Measurements from ENCODE around the gene AHR.
"Not testable (repeated sequence)": the region's sequence is repeated elsewhere in the genome, so short reads cannot be mapped to it uniquely, and the experiment has no call there.

AHR gene

GRCh38 chr7:17342756-17343155, 44.3 kb downstream of the AHR start:
- DNase-seq: no peak

DNA sequence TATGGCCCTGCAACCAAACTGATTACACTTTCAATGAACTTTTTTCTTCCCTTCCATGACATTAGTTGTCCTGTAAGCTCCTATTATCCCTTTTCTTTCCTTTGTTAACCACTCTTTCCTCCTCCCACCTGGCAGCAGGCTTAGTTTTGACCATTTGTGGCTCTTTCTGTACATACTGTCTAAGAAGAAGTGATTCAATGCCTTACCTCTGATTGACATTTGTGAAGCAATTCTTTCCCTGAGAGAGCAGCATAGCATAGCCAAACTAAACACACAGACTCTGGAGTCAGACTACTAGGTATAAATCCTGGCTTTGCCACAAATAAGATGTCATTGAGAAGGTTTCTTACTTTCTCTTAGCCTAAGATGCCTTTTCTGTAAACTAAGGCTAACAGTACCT, 48.9 kb downstream of the AHR start:
- DNase-seq: no peak

GRCh38 chr7:17348932-17349331, 50.5 kb downstream of the AHR start:
- not testable (repeated sequence) for DNase-seq

DNA sequence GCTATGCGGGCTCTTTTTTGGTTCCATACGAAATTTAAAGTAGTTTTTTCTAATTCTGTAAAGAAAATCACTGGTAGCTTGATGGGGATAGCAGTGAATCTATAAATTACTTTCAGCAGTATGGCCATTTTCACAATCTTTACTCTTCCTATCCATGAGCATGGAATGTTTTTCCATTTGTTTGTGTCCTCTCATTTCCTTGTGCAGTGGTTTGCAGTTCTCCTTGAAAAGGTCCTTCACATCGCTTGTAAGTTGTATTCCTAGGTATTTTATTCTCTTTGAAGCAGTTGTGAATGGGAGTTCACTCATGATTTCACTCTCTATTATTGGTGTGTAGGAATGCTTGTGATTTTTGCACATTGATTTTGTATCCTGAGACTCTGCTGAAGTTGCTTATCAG, 51.9 kb downstream of the AHR start:
- not testable (repeated sequence) for DNase-seq

GRCh38 chr7:17353650-17354419, 55.4 kb downstream of the AHR start:
- not testable (repeated sequence) for DNase-seq

- DNase-seq: no peak
Observed at GRCh38 chr7:17354473-17354872, 56.0 kb downstream of the AHR start.

- DNase-seq: no peak
Observed at GRCh38 chr7:17355050-17355449, 56.6 kb downstream of the AHR start.

DNA sequence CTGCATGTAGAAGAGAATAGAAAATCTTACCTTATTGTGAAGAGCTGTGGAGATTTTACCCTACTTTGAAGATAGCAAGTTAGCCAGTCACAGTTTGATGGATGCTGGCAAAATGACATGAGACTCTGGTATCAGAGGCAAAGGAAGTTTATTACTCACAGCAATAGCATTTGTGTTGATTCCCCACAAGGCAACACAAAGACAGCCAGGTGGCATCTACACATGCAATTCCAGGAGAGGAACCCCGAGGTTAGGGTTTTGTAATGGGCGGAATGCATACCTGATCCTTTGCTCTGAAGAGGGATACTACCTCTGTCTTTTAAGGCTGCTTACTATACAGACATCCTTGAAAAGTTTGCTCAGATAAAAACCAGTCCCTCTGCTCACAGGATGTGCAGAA, 59.5 kb downstream of the AHR start:
- no peak for DNase-seq

GRCh38 chr7:17359610-17360009, 61.2 kb downstream of the AHR start:
- DNase-seq: no peak

DNA sequence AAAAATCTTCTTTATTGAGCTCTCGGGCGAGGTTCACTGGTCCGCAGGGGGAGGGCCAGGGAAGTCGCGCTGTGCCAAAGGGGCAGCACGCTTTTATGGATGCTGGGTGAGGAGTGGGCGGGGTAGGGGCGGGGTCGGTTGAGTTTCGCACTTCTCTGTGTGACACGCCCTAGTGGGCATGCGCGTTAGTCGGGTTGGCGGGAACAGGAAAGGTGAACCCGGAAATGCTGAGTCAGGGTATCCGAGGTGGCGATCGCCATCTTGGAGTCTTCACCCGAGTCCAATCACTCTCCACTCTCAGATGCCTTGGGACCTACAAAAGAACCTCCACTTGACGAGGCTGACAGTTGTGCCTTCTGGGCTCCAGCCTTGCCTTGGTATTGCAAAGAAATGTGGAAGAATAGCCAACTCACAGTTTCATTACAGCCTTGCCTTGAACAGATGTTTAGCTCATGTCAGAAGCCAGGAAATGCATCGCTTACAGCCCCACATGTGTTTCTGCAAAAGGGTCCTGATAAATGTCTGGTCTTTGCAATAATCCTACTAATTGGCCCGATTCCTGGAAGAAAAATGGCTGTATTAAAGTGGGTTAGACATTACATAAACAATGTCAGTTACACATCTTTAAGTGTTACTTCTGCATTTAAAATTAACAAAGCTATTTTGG, 64.1 kb downstream of the AHR start:
- DNase-seq: no peak

- no peak for DNase-seq
Observed at GRCh38 chr7:17364671-17365070, 66.2 kb downstream of the AHR start.

GRCh38 chr7:17365775-17366174, 67.3 kb downstream of the AHR start:
- DNase-seq: no peak

DNA sequence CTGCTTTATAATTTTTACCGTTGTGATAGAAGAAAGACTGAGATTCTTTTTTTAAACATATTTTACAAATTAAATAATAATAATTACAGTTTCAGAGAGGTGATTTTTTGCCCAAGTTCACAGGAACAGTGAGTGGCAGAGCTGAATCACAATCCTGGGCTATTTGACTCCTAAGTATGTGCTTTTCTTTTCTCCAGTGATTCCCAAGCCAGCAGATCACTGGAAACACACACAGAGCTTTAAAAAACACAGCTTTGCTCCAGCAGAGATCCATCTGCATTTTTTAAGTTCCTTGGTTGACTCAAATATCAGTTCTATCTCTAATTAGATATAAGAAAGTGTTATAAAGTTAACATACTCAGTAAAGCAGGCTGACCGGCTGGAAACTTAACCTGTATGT, 69.0 kb downstream of the AHR start:
- DNase-seq: no peak

DNA sequence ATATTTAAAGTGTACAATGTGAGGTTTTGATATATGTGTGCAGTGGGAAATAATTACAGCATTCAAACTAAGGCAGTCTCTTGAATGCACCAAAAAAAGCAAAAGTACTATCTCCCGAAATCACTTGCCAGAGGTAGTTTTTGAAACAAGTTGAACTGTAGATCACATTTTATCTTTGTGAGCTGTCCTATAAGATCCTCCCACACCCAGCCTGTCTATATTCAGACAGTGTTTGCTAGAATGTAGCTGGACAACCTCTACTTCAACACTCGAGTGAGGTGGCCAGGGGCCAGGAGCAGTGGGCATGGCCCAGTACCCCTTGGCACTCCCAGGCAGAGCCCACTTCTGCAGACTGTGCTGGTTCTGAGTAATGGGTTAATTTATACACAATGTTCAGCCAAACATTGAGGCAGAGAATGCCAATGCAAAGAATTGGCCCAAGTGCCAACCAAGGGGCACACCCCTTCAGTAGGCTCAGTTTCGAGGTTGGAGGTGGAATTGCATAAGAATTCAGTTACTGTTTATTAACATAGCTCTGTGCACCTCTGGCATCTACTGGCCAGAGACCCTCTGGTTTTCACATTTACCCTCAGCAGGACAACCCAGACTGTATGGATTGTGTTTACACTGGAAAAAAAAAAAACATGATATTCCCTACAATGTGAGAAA, 70.5 kb downstream of the AHR start:
- DNase-seq: no peak

DNA sequence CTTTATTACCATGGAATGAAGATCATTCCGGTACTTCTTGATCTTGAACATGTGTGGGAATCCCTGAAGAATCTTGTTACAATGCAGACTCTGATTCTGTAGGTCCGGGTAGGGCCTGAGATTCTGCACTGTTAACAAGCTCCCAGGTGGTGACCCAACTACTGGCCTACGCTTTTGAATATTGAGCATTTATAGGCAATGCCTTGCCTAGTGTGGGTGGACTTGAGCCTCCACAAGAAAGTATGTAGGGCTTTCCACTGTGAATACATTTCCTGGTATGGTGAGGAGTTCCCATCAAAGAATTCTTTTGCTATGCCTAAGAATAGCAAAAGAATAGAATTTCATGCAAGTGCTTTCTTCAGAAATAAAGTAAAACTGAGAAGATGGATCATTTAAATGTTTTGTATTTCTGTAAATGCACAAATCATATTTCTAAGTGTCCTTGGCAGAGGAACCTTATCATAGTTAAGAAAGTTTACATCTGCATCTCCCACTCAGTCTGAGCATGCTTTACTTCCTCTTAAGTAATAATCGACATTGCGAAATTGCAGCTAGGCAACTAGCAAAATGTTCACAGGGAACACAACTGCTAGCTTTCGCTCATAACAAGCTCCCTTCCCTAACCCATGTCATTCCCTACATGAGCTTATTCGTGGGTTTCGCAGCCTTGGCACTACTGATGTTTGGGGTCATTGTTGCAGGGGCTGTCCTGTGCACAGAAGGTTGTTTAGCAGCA, 71.4 kb downstream of the AHR start:
- peak in 1 of 2 donors; percentile 31 for DNase-seq

- DNase-seq: no peak
Observed at GRCh38 chr7:17370901-17371585, 72.6 kb downstream of the AHR start.

DNA sequence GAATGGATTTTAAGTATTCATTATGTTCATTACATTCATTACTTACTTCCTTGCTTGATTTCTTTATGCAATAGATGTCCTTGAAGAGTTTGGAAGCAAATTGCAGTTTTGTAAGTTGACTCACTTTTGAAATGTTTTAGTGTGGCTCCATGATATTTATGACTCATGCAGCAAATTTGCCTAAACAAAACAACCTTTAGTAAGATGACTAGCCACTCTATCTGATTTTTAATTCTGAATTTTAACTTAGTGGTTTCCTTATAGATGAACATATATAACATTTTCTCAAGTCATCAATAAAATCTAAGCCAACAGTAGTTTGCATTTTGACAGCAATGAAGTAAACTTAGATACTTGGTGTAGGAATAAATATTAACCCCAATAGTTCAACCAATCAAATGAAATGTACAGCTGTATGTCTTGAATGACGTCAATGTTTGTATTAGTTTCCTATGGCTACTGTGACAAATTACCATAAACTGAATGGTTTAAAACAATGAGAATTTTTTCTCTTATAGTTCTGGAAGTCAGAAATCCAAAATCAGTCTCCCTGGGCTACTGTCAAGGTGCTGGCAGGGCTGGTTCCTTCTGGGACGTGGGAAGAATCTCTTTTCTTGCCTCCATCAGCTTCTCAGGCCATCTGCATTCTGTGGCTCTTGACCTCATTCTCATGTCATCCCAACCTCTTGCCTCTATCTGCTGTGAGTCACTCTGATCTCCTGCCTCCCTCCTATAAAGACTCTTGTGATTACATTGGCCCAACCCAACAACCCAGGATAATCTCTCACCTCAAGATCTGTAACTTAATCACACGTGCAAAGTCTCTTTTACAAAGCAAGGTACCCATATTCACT, 73.4 kb downstream of the AHR start:
- no peak for DNase-seq

- no peak for DNase-seq
Observed at GRCh38 chr7:17374157-17374556, 75.7 kb downstream of the AHR start.

DNA sequence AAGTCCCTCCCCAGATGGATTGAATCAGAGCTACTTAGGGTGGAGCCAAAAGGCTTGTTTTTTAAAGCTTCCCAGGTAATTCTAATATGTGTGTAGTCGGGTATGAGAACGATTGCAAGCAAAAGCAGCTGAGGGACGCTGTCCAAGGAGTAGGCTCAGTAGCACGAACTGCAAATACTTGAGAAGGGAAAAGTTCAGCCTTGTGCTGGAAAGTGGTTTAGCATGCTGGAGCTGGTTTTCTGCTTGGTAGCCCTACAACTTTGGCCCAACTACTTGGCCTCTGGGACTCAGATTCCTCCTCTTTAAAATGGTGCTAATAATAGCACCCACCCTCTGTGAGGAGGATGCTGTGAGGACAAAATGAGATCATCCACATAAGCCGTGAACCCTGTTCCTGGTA, 76.2 kb downstream of the AHR start:
- DNase-seq: no peak

DNA sequence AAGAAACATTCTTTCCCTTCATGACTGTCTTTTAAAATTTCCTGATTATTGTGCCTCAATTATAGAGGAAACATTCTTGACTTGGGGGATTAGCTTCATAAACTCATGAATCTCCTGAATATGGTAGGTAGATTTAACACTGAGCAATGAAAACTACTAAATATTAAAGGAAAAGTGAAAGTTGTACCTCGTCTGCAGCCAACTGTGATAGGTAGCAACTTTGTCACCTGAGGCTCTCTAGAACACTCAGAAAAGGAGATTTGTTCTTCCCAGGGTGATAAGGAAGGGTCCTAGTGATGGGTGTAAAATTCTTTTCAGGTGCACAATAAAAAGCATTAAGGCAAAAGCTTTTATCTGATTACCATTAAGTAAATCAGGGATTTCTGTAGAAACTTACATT, 78.1 kb downstream of the AHR start:
- DNase-seq: no peak
